K562 (cell line): ENCODE data around the gene NUDT22. TPM values are rescaled to one million over a fixed set of nuclear protein-coding genes. Genes with fewer than 3 reads are reported as not detected.
A peak's percentile ranks its signal among the peaks of the same experiment; 100 is the strongest.

Source experiments
- BRD4 ChIP-seq: fragments of 200-600 bp; sonication (generic); IDR thresholded peaks from 2 replicates; pipeline ENCODE4 v1.6.1; 2017; ENCODE audit warnings: inconsistent platforms
- CUX1 ChIP-seq: fragments of 200-800 bp; sonication (Bioruptor generic); IDR thresholded peaks from 2 replicates; pipeline ENCODE4 v1.6.1; 2016; ENCODE audit warnings: missing genetic modification characterization, missing compliant biosample characterization
- E2F5 ChIP-seq: sonication (generic); formaldehyde crosslinking; IDR thresholded peaks from 2 replicates; pipeline ENCODE4 v1.8.0; 2022; ENCODE audit warnings: mild to moderate bottlenecking, missing genetic modification reagents
- JUND ChIP-seq, 2 experiments: IDR thresholded peaks; 2 replicates in 1 of 2; 3 replicates in 1 of 2; pipeline ENCODE4 v1.6.1; 2011; ENCODE audit warnings: borderline replicate concordance in 2 of 2, low read depth in 2 of 2, low read length in 2 of 2, improper control_type of control experiment in 1 of 2, missing biosample characterization in 1 of 2, missing genetic modification characterization in 1 of 2, missing genetic modification reagents in 1 of 2
- SIN3A ChIP-seq, 2 experiments: fragments of 150-350 bp in 1 of 2; IDR thresholded peaks; 2 replicates each; pipeline ENCODE4 v1.6.1; 2011 to 2016; ENCODE audit warnings: borderline replicate concordance in 2 of 2, low read depth in 2 of 2, low read length in 2 of 2, mild to moderate bottlenecking in 2 of 2, moderate library complexity in 2 of 2; ENCODE audit not compliant: control insufficient read depth in 1 of 2
- TBL1XR1 ChIP-seq, 2 experiments: IDR thresholded peaks; 2 replicates each; pipeline ENCODE4 v1.6.1; 2012; ENCODE audit warnings: improper control_type of control experiment in 2 of 2, low read length in 2 of 2, mild to moderate bottlenecking in 1 of 2
- U2AF2 ChIP-seq: fragments of 200-400 bp; formaldehyde crosslinking; optimal IDR thresholded peaks from 2 replicates; pipeline ENCODE3; 2017; ENCODE audit warnings: low read depth, mild to moderate bottlenecking, low read length
- ZBTB17 ChIP-seq: fragments of 450-650 bp; formaldehyde crosslinking; IDR thresholded peaks from 2 replicates; pipeline ENCODE4 v1.4.0; 2020; ENCODE audit warnings: mild to moderate bottlenecking
- ZNF311 ChIP-seq: fragments of 250-450 bp; sonication (Bioruptor Pico); IDR thresholded peaks from 2 replicates; pipeline ENCODE4 v1.4.0; 2020; ENCODE audit warnings: mild to moderate bottlenecking, moderate library complexity
- ZNF507 ChIP-seq: conservative IDR thresholded peaks from 2 replicates; pipeline ENCODE4 v1.6.1; 2017; ENCODE audit warnings: missing genetic modification characterization, missing compliant biosample characterization
- ZNF79 ChIP-seq: fragments of 250-450 bp; sonication (Bioruptor Pico); IDR thresholded peaks from 2 replicates; pipeline ENCODE4 v1.4.0; 2020; ENCODE audit warnings: low read depth, mild to moderate bottlenecking, moderate library complexity
- polyA plus RNA-seq, 8 experiments: library from polyadenylated mRNA; depleted of rRNA in 4 of 8; stranded (reverse) in 5 of 8; unstranded in 3 of 8; fragments of >200 nt; fragmentation: Nextera tagmentation in 2 of 8; fragmentation: Illumina TruSeq in 1 of 8; extraction: Ambion mirVana in 2 of 8; extraction: Trizol in 1 of 8; gene quantifications; 2 replicates each; pipeline versions ENCODE4 v1.2.1 to v1.2.3, GENCODE V29; 2011 to 2014; ENCODE audit warnings: inconsistent platforms in 1 of 8, missing spikeins in 1 of 8
- total RNA-seq, 7 experiments: library from RNA; depleted of rRNA in 6 of 7; stranded (reverse); fragments of >200 nt in 6 of 7; fragmentation: Illumina TruSeq in 2 of 7; extraction: Trizol in 2 of 7; gene quantifications; 2 replicates each; pipeline versions ENCODE4 v1.2.1 to v1.2.3, GENCODE V29; 2011 to 2021; ENCODE audit warnings: low replicate concordance in 1 of 7
- TF ChIP-seq, protein P1 (sequence below): fragments of 450-650 bp; conservative IDR thresholded peaks from 2 replicates; pipeline ENCODE4 v1.6.1; 2016; ENCODE audit warnings: missing genetic modification characterization, low read depth, mild to moderate bottlenecking, control low read depth, missing compliant biosample characterization

Gene NUDT22
- total and polyA plus RNA-seq, 9 of the 15 experiments (the other 6 are each of a cell fraction or from before 2014, with no cell fraction given): 6.3 to 92.6 (median 37.4) TPM

- TF ChIP-seq CUX1 (no peak), JUND (IDR thresholded peaks at IDR 0.05; ENCODE audit: borderline replicate concordance, low read depth, low read length) (peak; percentile 83), JUND (tag; IDR thresholded peaks at IDR 0.05; ENCODE audit: borderline replicate concordance, low read depth, low read length) (peak; percentile 74; the same call in 1 of the 3 replicates), BRD4 (peak; percentile 93), TBL1XR1 (IDR thresholded peaks at IDR 0.05; ENCODE audit: low read length in 2 of 2) (peak in 1 of 2 experiments; percentile 56), ZNF79 (CRISPR knock-in tag) (no peak), E2F5 (CRISPR knock-in tag) (0 out of 2 replicates have a peak, but pooled peaks have one; percentile 30), ZNF311 (CRISPR knock-in tag) (peak; percentile 53; the same call in 1 of the 2 replicates), ZNF507 (tag) (no peak), U2AF2 (no peak), ZBTB17 (CRISPR knock-in tag) (no peak; the same call in 1 of the 2 replicates), SIN3A (IDR thresholded peaks at IDR 0.05; ENCODE audit: borderline replicate concordance in 2 of 2, control insufficient read depth in 1 of 2, low read depth in 2 of 2, low read length in 2 of 2) (peak; percentile 52 to 93; a peak in 2 of 4 replicates)
- TF ChIP-seq, protein P1, sequence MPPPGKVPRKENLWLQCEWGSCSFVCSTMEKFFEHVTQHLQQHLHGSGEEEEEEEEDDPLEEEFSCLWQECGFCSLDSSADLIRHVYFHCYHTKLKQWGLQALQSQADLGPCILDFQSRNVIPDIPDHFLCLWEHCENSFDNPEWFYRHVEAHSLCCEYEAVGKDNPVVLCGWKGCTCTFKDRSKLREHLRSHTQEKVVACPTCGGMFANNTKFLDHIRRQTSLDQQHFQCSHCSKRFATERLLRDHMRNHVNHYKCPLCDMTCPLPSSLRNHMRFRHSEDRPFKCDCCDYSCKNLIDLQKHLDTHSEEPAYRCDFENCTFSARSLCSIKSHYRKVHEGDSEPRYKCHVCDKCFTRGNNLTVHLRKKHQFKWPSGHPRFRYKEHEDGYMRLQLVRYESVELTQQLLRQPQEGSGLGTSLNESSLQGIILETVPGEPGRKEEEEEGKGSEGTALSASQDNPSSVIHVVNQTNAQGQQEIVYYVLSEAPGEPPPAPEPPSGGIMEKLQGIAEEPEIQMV (tag): no peak
Measured at GRCh38 chr11:64207256-64208085, 18.6 kb upstream of the NUDT22 start (continued).
